Upper lobe of left lung (tissue), 4 donors: ENCODE measurements around the gene MYO1C.

Experiments
- CTCF ChIP-seq, 6 experiments: fragments of 450-650 bp in 4 of 6; fragments of 200-600 bp in 2 of 6; sonication (generic) in 2 of 6; IDR thresholded peaks; one replicate each; pipeline ENCODE4 v1.5.1; 2016 to 2019; ENCODE audit warnings: antibody characterized with exemption in 6 of 6
- POLR2A ChIP-seq, 4 donors: fragments of 450-650 bp; IDR thresholded peaks; one replicate each; pipeline ENCODE4 v1.5.1; 2016 to 2017; ENCODE audit warnings: antibody characterized with exemption in 4 of 4, mild to moderate bottlenecking in 2 of 4
- POLR2AphosphoS5 ChIP-seq, 2 donors: sonication (generic); formaldehyde crosslinking; IDR thresholded peaks; one replicate each; pipeline ENCODE4 v1.5.1; 2017; ENCODE audit warnings: antibody characterized with exemption in 2 of 2

- TF ChIP-seq CTCF (IDR thresholded peaks at IDR 0.05), result no peak
- no peak for TF ChIP-seq POLR2A (IDR thresholded peaks at IDR 0.05)
- TF ChIP-seq POLR2AphosphoS5 (IDR thresholded peaks at IDR 0.05), result no peak
Measured at GRCh38 chr17:1440921-1441320, 51.6 kb downstream of the MYO1C start.
